HUES64 (cell line): ENCODE measurements around the gene KANK3.
A peak's percentile ranks its signal among the peaks of the same experiment; 100 is the strongest.
"Not testable (repeated sequence)": the region's sequence is repeated elsewhere in the genome, so short reads cannot be mapped to it uniquely, and the experiment has no call there.

Source experiments
- H3K27ac ChIP-seq: 2 replicates; pipeline ENCODE4 v1.7.0; 2013; ENCODE audit warnings: low read depth, low read length, inconsistent platforms
- H3K27me3 ChIP-seq: 2 replicates; pipeline ENCODE4 v1.6.1; 2013; ENCODE audit warnings: mild to moderate bottlenecking, low read length; ENCODE audit not compliant: insufficient read depth
- H3K36me3 ChIP-seq: 2 replicates; pipeline ENCODE4 v1.6.1; 2013; ENCODE audit warnings: mild to moderate bottlenecking, low read length; ENCODE audit not compliant: insufficient read depth
- H3K4me1 ChIP-seq: 2 replicates; pipeline ENCODE4 v1.6.1; 2013; ENCODE audit warnings: mild to moderate bottlenecking, low read length, moderate library complexity; ENCODE audit not compliant: insufficient read depth
- H3K4me3 ChIP-seq: 2 replicates; pipeline ENCODE4 v1.5.1; 2013; ENCODE audit warnings: mild to moderate bottlenecking, low read length, moderate library complexity
- H3K9ac ChIP-seq: 2 replicates; pipeline ENCODE4 v1.6.1; 2013; ENCODE audit warnings: mild to moderate bottlenecking, low read depth, low read length
- H3K9me3 ChIP-seq: 2 replicates; pipeline ENCODE4 v1.6.1; 2013; ENCODE audit warnings: low read depth, low read length; ENCODE audit not compliant: insufficient read depth
- WGBS: fragments of 150-250, 120-280 bp; methylation state at CpG from one replicate; pipeline ENCODE4 v1.1.7; 2013; ENCODE audit warnings: missing lambda C conversion rate; 5-methylcytosine and 5-hydroxymethylcytosine counted together

The KANK3 gene

GRCh38 chr19:8321986-8322637, 20.9 kb downstream of the KANK3 start:
- WGBS = 18% methylated on average over 26 of the region's 30 CpGs
- peak overlapping the region; percentile 85 for H3K27ac ChIP-seq

DNA sequence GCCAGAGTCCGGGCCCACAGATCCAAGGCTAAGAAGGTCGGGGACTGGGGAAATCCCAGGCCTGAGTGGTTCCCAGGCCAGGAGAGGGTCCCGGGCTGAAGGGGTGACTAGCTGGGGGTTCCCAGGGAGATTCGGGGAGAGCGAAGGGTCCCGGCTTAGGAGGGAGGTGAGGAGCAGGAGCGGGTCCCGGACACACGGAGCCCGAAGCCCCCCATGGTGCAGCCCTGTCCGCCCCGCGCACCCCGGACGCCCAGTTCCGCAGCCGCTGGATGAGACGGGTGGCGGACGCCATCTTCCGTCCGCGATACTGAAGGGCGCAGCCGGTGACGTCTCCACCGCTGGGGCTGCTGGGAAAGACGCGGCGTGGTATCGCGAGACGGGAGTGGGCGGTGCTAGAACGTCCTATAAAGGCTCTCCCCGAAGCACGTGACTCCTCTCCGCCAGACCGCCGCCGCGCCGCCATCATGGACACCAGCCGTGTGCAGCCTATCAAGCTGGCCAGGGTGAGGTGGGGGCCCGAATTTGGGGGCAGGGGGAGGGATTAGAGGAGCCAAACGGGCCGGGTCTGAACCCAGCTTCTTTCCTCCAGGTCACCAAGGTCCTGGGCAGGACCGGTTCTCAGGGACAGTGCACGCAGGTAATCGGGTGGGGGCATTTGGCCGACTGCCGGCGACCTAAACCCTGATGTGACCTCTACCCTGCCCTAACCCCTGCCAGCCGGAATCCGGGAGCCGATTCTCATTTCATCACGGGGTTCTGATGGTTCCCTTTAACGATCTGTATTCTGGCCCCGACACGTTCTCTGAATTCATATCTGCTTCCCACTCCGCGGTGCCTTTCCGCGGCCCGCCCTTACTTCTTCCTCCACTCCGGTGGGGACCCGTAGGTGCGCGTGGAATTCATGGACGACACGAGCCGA, 21.7 kb downstream of the KANK3 start, which contains the start of the genes NDUFA7 and RPS28:
Gene NDUFA7, minus strand, starts transcription at position 309 of the 919 bp plus-strand sequence. Its CDS starts 17 bp downstream, at position 292.
Gene RPS28, plus strand, starts transcription at position 430 of the 919 bp plus-strand sequence. Its CDS starts 35 bp downstream, at position 465.
- under 1% methylated on average over 72 of the region's 72 CpGs for WGBS
- Histone ChIP-seq H3K27me3 (no peaks in the 10 kb centered on the region), H3K9ac (peak within 1 kb of the TSS; percentile 100), H3K4me1 (peaks cover 11% of the 10 kb centered on the region), H3K27ac (peak within 1 kb of the TSS; percentile 96), H3K9me3 (no peaks in the 10 kb centered on the region), H3K36me3 (peaks cover 23% of the 10 kb centered on the region), H3K4me3 (peak within 1 kb of the TSS; percentile 87)

More at GRCh38 chr19:8321986-8322637, 20.9 kb downstream of the KANK3 start:
- peaks cover 20% of the 10 kb centered on the region for H3K36me3 ChIP-seq
- H3K4me3 ChIP-seq = peak overlapping the region; percentile 87
- H3K27me3 ChIP-seq = no peaks in the 10 kb centered on the region
- H3K9me3 ChIP-seq = no peaks in the 10 kb centered on the region
- H3K9ac ChIP-seq = peak overlapping the region; percentile 100
- H3K4me1 ChIP-seq = peaks cover 8% of the 10 kb centered on the region

- Histone ChIP-seq H3K9ac (peak overlapping the region; percentile 100), H3K27me3 (no peaks in the 10 kb centered on the region), H3K27ac (peak overlapping the region; percentile 96), H3K9me3 (no peaks in the 10 kb centered on the region), H3K36me3 (peaks cover 30% of the 10 kb centered on the region), H3K4me1 (peaks cover 11% of the 10 kb centered on the region), H3K4me3 (peak overlapping the region; percentile 87)
- 4% methylated on average over 16 of the region's 16 CpGs for WGBS
Observed at GRCh38 chr19:8320564-8321066, 22.4 kb downstream of the KANK3 start.

DNA sequence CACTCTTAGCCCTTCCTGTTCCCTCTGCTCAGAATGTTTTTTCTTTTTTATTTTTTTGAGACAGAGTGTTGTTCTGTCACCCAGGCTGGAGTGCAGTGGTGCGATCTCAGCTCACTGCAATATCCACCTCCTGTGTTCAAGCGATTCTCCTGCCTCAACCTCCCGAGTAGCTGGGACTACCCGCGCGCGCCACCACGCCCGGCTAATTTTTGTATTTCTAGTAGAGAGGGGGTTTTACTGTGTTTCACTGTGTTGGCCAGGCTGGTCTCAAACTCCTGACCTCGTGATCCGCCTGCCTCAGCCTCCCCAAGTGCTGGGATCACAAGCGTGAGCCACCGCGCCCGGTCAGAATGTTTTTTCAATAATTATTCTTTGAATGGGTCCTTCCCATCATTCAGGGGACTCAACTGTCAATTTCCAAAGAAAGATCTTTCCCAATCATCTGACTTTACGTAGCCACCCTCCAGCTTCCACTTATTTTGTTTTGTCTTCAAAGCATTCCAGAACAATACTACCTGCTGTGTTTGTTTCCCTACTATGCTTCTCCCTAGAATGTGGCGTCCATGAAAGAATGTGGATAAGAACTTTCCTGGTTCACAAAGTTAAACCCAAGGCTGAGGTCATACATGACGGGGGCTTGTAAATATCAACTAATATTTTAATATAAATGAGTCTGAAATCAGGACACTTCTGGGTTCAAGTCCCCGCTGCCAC, 23.1 kb downstream of the KANK3 start:
- peaks cover 36% of the 10 kb centered on the region for H3K36me3 ChIP-seq
- no peaks in the 10 kb centered on the region for H3K9me3 ChIP-seq
- WGBS = 66% methylated on average over 19 of the region's 19 CpGs
- peak overlapping the region; percentile 87 for H3K4me3 ChIP-seq
- peak overlapping the region; percentile 96 for H3K27ac ChIP-seq
- peak overlapping the region; percentile 100 for H3K9ac ChIP-seq
- no peaks in the 10 kb centered on the region for H3K27me3 ChIP-seq
- peaks cover 11% of the 10 kb centered on the region for H3K4me1 ChIP-seq

- H3K4me1 ChIP-seq = peaks cover 11% of the 10 kb centered on the region
- H3K36me3 ChIP-seq = peaks cover 45% of the 10 kb centered on the region
- 95% methylated on average over 8 of the region's 9 CpGs for WGBS
- not testable (repeated sequence) for H3K27me3 ChIP-seq, H3K9ac ChIP-seq, H3K9me3 ChIP-seq, H3K4me3 ChIP-seq, H3K27ac ChIP-seq
Observed at GRCh38 chr19:8318835-8319234, 24.2 kb downstream of the KANK3 start.

GRCh38 chr19:8316351-8317125, 26.5 kb downstream of the KANK3 start:
- Histone ChIP-seq H3K27ac (peak overlapping the region; percentile 53; the same call in 1 of the 2 replicates), H3K9ac (0 out of 2 replicates have a peak overlapping the region, but pooled peaks have one; percentile 37), H3K4me3 (no peak overlapping the region), H3K9me3 (no peaks in the 10 kb centered on the region), H3K4me1 (peaks cover 8% of the 10 kb centered on the region), H3K36me3 (peaks cover 45% of the 10 kb centered on the region), H3K27me3 (no peaks in the 10 kb centered on the region)
- WGBS = 82% methylated on average over 14 of the region's 14 CpGs

DNA sequence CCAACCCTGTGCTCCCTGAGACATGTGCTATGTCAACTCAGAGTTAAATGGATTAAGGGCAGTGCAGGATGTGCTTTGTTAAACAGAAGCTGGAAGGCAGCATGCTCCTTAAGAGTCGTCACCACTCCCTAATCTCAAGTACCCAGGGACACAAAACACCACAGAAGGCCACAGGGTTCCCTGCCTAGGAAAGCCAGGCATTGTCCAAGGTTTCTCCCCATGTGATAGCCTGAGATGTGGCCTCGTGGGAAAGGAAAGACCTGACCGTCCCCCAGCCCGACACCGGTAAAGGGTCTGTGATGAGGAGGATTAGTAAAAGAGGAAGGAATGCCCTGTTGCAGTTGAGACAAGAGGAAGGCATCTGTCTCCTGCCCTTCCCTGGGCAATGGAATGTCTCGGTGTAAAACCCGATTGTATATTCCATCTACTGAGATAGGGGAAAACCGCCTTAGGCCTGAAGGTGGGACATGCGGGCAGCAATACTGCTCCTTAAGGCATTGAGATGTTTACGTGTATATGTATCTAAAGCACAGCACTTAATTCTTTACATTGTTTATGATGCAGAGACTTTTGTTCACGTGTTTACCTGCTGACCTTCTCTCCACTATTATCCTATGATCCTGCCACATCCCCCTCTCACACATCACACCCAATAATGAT, 28.0 kb downstream of the KANK3 start:
- H3K4me1 ChIP-seq, H3K9me3 ChIP-seq, H3K4me3 ChIP-seq, H3K27ac ChIP-seq, H3K9ac ChIP-seq, H3K27me3 ChIP-seq: not testable (repeated sequence)
- H3K36me3 ChIP-seq = peaks cover 56% of the 10 kb centered on the region
- WGBS = 90% methylated on average over 11 of the region's 11 CpGs

DNA sequence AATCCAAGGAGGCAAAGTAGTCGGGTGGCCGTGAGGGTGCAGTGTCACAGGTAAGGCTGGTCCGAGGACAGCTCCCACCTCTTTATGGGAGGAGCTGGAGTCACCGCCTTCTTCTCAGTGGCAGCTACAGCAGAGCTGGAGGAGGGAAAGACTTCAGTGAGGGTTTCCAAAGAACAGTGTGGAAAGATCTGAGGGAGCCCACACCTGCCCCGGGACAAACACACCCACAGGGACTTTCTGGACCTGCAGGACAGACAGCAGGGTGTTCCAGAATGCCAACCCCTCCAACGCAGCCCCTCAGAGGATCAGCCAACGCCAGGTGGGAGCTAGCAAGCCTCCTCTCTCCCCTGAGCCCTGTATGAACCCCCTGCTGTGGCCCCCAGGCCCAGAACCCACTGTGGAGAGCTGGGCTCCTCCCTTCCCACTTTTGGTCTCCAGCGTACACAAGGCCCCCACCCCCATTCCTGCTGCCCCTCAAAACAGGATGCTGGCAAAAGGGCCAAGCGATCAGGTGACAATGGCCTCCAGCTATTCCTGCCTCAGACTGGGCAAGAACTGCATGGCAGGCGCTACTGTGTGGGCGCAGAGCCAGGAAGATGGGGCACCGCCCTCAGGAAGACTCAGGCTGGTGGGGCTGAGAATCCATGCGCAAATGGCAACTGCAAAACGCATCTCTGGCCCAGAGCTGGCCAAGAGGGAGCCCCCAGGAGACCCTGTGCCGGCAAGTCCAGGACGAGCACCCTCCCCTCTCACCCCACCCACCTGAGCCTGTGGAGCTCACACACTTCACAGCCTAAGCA, 31.4 kb downstream of the KANK3 start:
- H3K9ac ChIP-seq = no peak overlapping the region
- WGBS = 89% methylated on average over 14 of the region's 16 CpGs
- no peaks in the 10 kb centered on the region for H3K27me3 ChIP-seq
- H3K4me3 ChIP-seq = no peak overlapping the region
- H3K36me3 ChIP-seq = peaks cover 61% of the 10 kb centered on the region
- 0 out of 2 replicates have a peak, but pooled peaks cover 3% of the 10 kb centered on the region for H3K4me1 ChIP-seq
- H3K9me3 ChIP-seq = no peaks in the 10 kb centered on the region
- no peak overlapping the region for H3K27ac ChIP-seq

GRCh38 chr19:8310342-8311055, 32.6 kb downstream of the KANK3 start:
- WGBS = 97% methylated on average over 17 of the region's 17 CpGs
- no peak overlapping the region for H3K9ac ChIP-seq
- no peaks in the 10 kb centered on the region for H3K27me3 ChIP-seq
- no peak overlapping the region for H3K27ac ChIP-seq
- H3K9me3 ChIP-seq = no peaks in the 10 kb centered on the region
- H3K36me3 ChIP-seq = peaks cover 50% of the 10 kb centered on the region
- 0 out of 2 replicates have a peak, but pooled peaks cover 3% of the 10 kb centered on the region for H3K4me1 ChIP-seq
- H3K4me3 ChIP-seq = no peak overlapping the region
